Ishikawa (cell line): ENCODE data around the gene TMEM223.

Source experiments
- FOXM1 ChIP-seq: IDR thresholded peaks from 2 replicates; pipeline ENCODE4 v1.6.1; 2012; ENCODE audit warnings: low read depth, borderline replicate concordance
- MAX ChIP-seq: IDR thresholded peaks from 2 replicates; pipeline ENCODE4 v1.6.1; 2012
- NFIC ChIP-seq: IDR thresholded peaks from 2 replicates; pipeline ENCODE4 v1.6.1; 2012
- RAD21 ChIP-seq: IDR thresholded peaks from 2 replicates; pipeline ENCODE4 v1.6.1; 2012; ENCODE audit warnings: low read depth
- TAF1 ChIP-seq: IDR thresholded peaks from 2 replicates; pipeline ENCODE4 v1.6.1; 2012; ENCODE audit warnings: low read depth, mild to moderate bottlenecking
- TCF12 ChIP-seq: IDR thresholded peaks from 2 replicates; pipeline ENCODE4 v1.6.1; 2012; ENCODE audit warnings: low read depth

GRCh38 chr11:62771144-62772021, 20.4 kb downstream of the TMEM223 start, which contains the start of gene TAF6L:
- TF ChIP-seq NFIC: no peak
- no peak for TF ChIP-seq RAD21
- TF ChIP-seq MAX: peak; percentile 65; the same call in 1 of the 2 replicates
- no peak for TF ChIP-seq TCF12
- peak; percentile 28; the same call in 1 of the 2 replicates for TF ChIP-seq TAF1
- no peak for TF ChIP-seq FOXM1
